B cell (primary cell): ENCODE results near the gene YJEFN3.

Source experiments
- EZH2 ChIP-seq: IDR thresholded peaks from 2 replicates; pipeline ENCODE4 v1.6.1; 2012; ENCODE audit warnings: borderline replicate concordance, low read depth, mild to moderate bottlenecking, moderate library complexity, low read length; ENCODE audit not compliant: insufficient read depth, poor library complexity, severe bottlenecking
- TF ChIP-seq, protein P1 (sequence below): fragments of 200-600 bp; IDR thresholded peaks from one replicate; pipeline ENCODE4 v1.8.0; 2022; ENCODE audit warnings: antibody characterized with exemption, mild to moderate bottlenecking

DNA sequence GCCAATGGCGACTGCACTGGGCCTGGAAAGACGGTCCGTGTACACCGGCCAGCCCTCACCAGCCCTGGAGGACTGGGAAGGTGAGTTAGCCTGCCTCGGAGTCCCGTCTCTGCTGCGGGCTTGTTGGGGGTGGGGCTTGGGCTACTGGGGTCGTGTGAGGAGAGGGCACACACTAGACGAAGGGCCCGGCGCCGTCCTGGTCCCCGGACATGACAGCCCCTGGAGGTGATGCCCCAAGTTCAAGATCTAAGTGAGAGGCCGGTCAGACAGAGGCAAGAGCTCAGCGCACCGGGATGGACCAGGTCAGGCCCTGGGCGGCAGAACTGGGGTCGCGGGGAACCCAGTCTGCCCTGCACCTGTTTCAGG, 11.0 kb downstream of the YJEFN3 start:
- TF ChIP-seq, protein P1, sequence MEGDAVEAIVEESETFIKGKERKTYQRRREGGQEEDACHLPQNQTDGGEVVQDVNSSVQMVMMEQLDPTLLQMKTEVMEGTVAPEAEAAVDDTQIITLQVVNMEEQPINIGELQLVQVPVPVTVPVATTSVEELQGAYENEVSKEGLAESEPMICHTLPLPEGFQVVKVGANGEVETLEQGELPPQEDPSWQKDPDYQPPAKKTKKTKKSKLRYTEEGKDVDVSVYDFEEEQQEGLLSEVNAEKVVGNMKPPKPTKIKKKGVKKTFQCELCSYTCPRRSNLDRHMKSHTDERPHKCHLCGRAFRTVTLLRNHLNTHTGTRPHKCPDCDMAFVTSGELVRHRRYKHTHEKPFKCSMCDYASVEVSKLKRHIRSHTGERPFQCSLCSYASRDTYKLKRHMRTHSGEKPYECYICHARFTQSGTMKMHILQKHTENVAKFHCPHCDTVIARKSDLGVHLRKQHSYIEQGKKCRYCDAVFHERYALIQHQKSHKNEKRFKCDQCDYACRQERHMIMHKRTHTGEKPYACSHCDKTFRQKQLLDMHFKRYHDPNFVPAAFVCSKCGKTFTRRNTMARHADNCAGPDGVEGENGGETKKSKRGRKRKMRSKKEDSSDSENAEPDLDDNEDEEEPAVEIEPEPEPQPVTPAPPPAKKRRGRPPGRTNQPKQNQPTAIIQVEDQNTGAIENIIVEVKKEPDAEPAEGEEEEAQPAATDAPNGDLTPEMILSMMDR: no peak
- no peak for TF ChIP-seq EZH2
